Smooth muscle cell (in vitro differentiated cells): ENCODE results near the gene EMILIN2. TPM values are rescaled to one million over a fixed set of nuclear protein-coding genes. Genes with fewer than 3 reads are reported as not detected.

Experiments used
- DNase-seq: peaks from one replicate; lab custom pipeline; 2025; ENCODE audit not compliant: unreplicated experiment; lab: John Stamatoyannopoulos, UW
- H2AFZ ChIP-seq: fragments of 200-600 bp; sonication (generic); 2 replicates; pipeline ENCODE4 v1.6.0; 2016; ENCODE audit warnings: antibody characterized with exemption, low read depth, mild to moderate bottlenecking
- H3F3A ChIP-seq: fragments of 200-600 bp; sonication (generic); 2 replicates; pipeline ENCODE4 v1.6.0; 2017; ENCODE audit warnings: antibody characterized with exemption, low read depth
- H3K27ac ChIP-seq: fragments of 200-600 bp; sonication (generic); 2 replicates; pipeline ENCODE4 v1.5.1; 2016; ENCODE audit warnings: low read depth, mild to moderate bottlenecking
- H3K27me3 ChIP-seq: fragments of 200-600 bp; sonication (generic); 2 replicates; pipeline ENCODE4 v1.6.1; 2016; ENCODE audit warnings: low read depth, mild to moderate bottlenecking
- H3K36me3 ChIP-seq: fragments of 200-600 bp; sonication (generic); 2 replicates; pipeline ENCODE4 v1.5.1; 2016; ENCODE audit warnings: low read depth
- H3K4me1 ChIP-seq: fragments of 200-600 bp; sonication (generic); 2 replicates; pipeline ENCODE4 v1.5.1; 2016; ENCODE audit warnings: low read depth
- H3K4me2 ChIP-seq: fragments of 200-600 bp; sonication (generic); 2 replicates; pipeline ENCODE4 v1.6.0; 2016; ENCODE audit warnings: mild to moderate bottlenecking
- H3K4me3 ChIP-seq: fragments of 200-600 bp; sonication (generic); 2 replicates; pipeline ENCODE4 v1.5.1; 2016; ENCODE audit warnings: mild to moderate bottlenecking
- H3K79me2 ChIP-seq: fragments of 200-600 bp; sonication (generic); 2 replicates; pipeline ENCODE4 v1.6.0; 2016; ENCODE audit warnings: low read depth, mild to moderate bottlenecking
- H3K9ac ChIP-seq: fragments of 200-600 bp; sonication (generic); 2 replicates; pipeline ENCODE4 v1.6.0; 2016; ENCODE audit warnings: low read depth
- H3K9me3 ChIP-seq: fragments of 200-600 bp; sonication (generic); replicated peaks from 2 replicates; pipeline ENCODE4 v1.5.1; 2016; ENCODE audit warnings: low read depth
- H4K20me1 ChIP-seq: fragments of 200-600 bp; sonication (generic); 2 replicates; pipeline ENCODE4 v1.6.0; 2016; ENCODE audit warnings: low read depth
- CTCF ChIP-seq: fragments of 200-600 bp; sonication (generic); IDR thresholded peaks from 2 replicates; pipeline ENCODE4 v1.5.1; 2017; ENCODE audit warnings: borderline replicate concordance, mild to moderate bottlenecking, antibody characterized with exemption; ENCODE audit not compliant: insufficient read depth, poor library complexity, severe bottlenecking
- WGBS: methylation state at CpG from one replicate; pipeline ENCODE4 v1.1.7; 2016; ENCODE audit warnings: low lambda C conversion rate; 5-methylcytosine and 5-hydroxymethylcytosine counted together
- polyA plus RNA-seq: library from polyadenylated mRNA; unstranded; fragments of >200 nt; fragmentation: Nextera tagmentation; extraction: Ambion mirVana; gene quantifications from 2 replicates; pipeline ENCODE4 v1.2.1, GENCODE V29; 2016
- total RNA-seq: library from RNA; depleted of rRNA; stranded (reverse); fragments of >200 nt; gene quantifications from 2 replicates; pipeline ENCODE4 v1.2.3, GENCODE V29; 2014

EMILIN2 gene
- total and polyA plus RNA-seq, 2 experiments from 2014 or later: 6.5 to 22.9 TPM

GRCh38 chr18:2883076-2883735 is 36.4 kb downstream of the EMILIN2 start:
- 84% methylated on average over 10 of the region's 10 CpGs for WGBS
- H2AFZ ChIP-seq: no peak overlapping the region
- H3K9ac ChIP-seq: no peak overlapping the region
- H3K27ac ChIP-seq: no peak overlapping the region
- no peaks in the 10 kb centered on the region for H3K79me2 ChIP-seq
- no peak overlapping the region for H3K4me3 ChIP-seq
- no peak overlapping the region for H3K4me2 ChIP-seq
- H3K36me3 ChIP-seq: no peaks in the 10 kb centered on the region
- H3F3A ChIP-seq: no peaks in the 10 kb centered on the region
- no peak for TF ChIP-seq CTCF
- H3K4me1 ChIP-seq: no peaks in the 10 kb centered on the region
- no peaks in the 10 kb centered on the region for H3K27me3 ChIP-seq
- no peak for DNase-seq
- H4K20me1 ChIP-seq: no peaks in the 10 kb centered on the region
- H3K9me3 ChIP-seq: no peaks in the 10 kb centered on the region

GRCh38 chr18:2884706-2885285 is 38.0 kb downstream of the EMILIN2 start:
- Histone ChIP-seq H3K4me3 (no peak overlapping the region), H3K9ac (no peak overlapping the region), H3F3A (no peaks in the 10 kb centered on the region), H3K4me1 (no peaks in the 10 kb centered on the region), H3K79me2 (no peaks in the 10 kb centered on the region), H4K20me1 (no peaks in the 10 kb centered on the region), H2AFZ (no peak overlapping the region), H3K4me2 (no peak overlapping the region), H3K27ac (no peak overlapping the region), H3K27me3 (no peaks in the 10 kb centered on the region), H3K9me3 (no peaks in the 10 kb centered on the region), H3K36me3 (no peaks in the 10 kb centered on the region)
- 98% methylated on average over 13 of the region's 13 CpGs for WGBS
- no peak for DNase-seq
- TF ChIP-seq CTCF: no peak

GRCh38 chr18:2887470-2887869 is 40.7 kb downstream of the EMILIN2 start:
- Histone ChIP-seq H3K79me2 (no peaks in the 10 kb centered on the region), H4K20me1 (no peaks in the 10 kb centered on the region), H3K9ac (no peak overlapping the region), H2AFZ (no peak overlapping the region), H3K36me3 (no peaks in the 10 kb centered on the region), H3K27ac (no peak overlapping the region), H3K4me1 (no peaks in the 10 kb centered on the region), H3K4me2 (no peak overlapping the region), H3K4me3 (no peak overlapping the region), H3F3A (no peaks in the 10 kb centered on the region), H3K27me3 (no peaks in the 10 kb centered on the region), H3K9me3 (no peaks in the 10 kb centered on the region)
- 74% methylated on average over 4 of the region's 4 CpGs for WGBS
- TF ChIP-seq CTCF: no peak
- no peak for DNase-seq

- Histone ChIP-seq H3K36me3 (no peaks in the 10 kb centered on the region), H3K4me1 (peaks cover 5% of the 10 kb centered on the region), H2AFZ (no peak overlapping the region), H3K27ac (no peak overlapping the region), H3K79me2 (no peaks in the 10 kb centered on the region), H3F3A (no peaks in the 10 kb centered on the region), H3K4me3 (no peak overlapping the region), H4K20me1 (no peaks in the 10 kb centered on the region), H3K27me3 (no peaks in the 10 kb centered on the region), H3K4me2 (no peak overlapping the region), H3K9ac (no peak overlapping the region), H3K9me3 (no peaks in the 10 kb centered on the region)
- WGBS: 73% methylated on average over 3 of the region's 3 CpGs
- no peak for TF ChIP-seq CTCF
- no peak for DNase-seq
These were observed 43.0 kb downstream of the EMILIN2 start for GRCh38 chr18:2889761-2890192.
